ENCODE measurements around the gene TACC3.

The TACC3 gene

GRCh38 chr4:1776521-1777161 is 55.3 kb downstream of the TACC3 start:
- DNase-seq (ENCODE audit: low spot score) = no peak

GRCh38 chr4:1777822-1778641 is 56.7 kb downstream of the TACC3 start:
- no peak for DNase-seq (ENCODE audit: low spot score)

GRCh38 chr4:1778642-1779392 is 57.5 kb downstream of the TACC3 start:
- DNase-seq (ENCODE audit: low spot score) = no peak

- no peak for DNase-seq (ENCODE audit: low spot score)
Observed at GRCh38 chr4:1779588-1780382, 58.5 kb downstream of the TACC3 start.

GRCh38 chr4:1780435-1780834 is 59.1 kb downstream of the TACC3 start:
- DNase-seq (ENCODE audit: low spot score) = no peak

- DNase-seq (ENCODE audit: low spot score) = no peak
Observed at GRCh38 chr4:1783015-1783414, 61.7 kb downstream of the TACC3 start.

- DNase-seq (ENCODE audit: low spot score) = no peak
Observed at GRCh38 chr4:1783970-1784369, 62.6 kb downstream of the TACC3 start.

GRCh38 chr4:1784395-1784788 is 63.1 kb downstream of the TACC3 start:
- DNase-seq (ENCODE audit: low spot score) = no peak

- DNase-seq (ENCODE audit: low spot score) = no peak
Observed at GRCh38 chr4:1784789-1785591, 63.7 kb downstream of the TACC3 start.

GRCh38 chr4:1785592-1785991 is 64.3 kb downstream of the TACC3 start:
- DNase-seq (ENCODE audit: low spot score) = no peak

- DNase-seq (ENCODE audit: low spot score) = no peak
Observed at GRCh38 chr4:1786544-1787362, 65.4 kb downstream of the TACC3 start.

- no peak for DNase-seq (ENCODE audit: low spot score)
Observed at GRCh38 chr4:1787411-1788077, 66.2 kb downstream of the TACC3 start.

- no peak for DNase-seq (ENCODE audit: low spot score)
Observed at GRCh38 chr4:1788254-1788973, 67.1 kb downstream of the TACC3 start.

GRCh38 chr4:1789552-1789951 is 68.2 kb downstream of the TACC3 start:
- no peak for DNase-seq (ENCODE audit: low spot score)

GRCh38 chr4:1790005-1790404 is 68.7 kb downstream of the TACC3 start:
- no peak for DNase-seq (ENCODE audit: low spot score)

GRCh38 chr4:1792158-1792831 is 71.0 kb downstream of the TACC3 start:
- no peak for DNase-seq (ENCODE audit: low spot score)

GRCh38 chr4:1792832-1793495 is 71.6 kb downstream of the TACC3 start, which contains the start of gene FGFR3:
Gene FGFR3 (plus strand): TSS chr4:1793293. CDS start chr4:1793935, 642 bp downstream.
- no peak for DNase-seq (ENCODE audit: low spot score)

GRCh38 chr4:1793496-1793840 is 72.1 kb downstream of the TACC3 start:
- no peak for DNase-seq (ENCODE audit: low spot score)

Data from putamen (tissue), 1 donor.